CD4-positive, alpha-beta T cell treated with Interleukin-21 for 1 hour (primary cell): ENCODE results near the gene VTCN1.
A peak's percentile ranks its signal among the peaks of the same experiment; 100 is the strongest.

Source experiments
- DNase-seq: peaks from one replicate; pipeline ENCODE4 v3.0.0-alpha.2; 2020

Gene VTCN1

DNA sequence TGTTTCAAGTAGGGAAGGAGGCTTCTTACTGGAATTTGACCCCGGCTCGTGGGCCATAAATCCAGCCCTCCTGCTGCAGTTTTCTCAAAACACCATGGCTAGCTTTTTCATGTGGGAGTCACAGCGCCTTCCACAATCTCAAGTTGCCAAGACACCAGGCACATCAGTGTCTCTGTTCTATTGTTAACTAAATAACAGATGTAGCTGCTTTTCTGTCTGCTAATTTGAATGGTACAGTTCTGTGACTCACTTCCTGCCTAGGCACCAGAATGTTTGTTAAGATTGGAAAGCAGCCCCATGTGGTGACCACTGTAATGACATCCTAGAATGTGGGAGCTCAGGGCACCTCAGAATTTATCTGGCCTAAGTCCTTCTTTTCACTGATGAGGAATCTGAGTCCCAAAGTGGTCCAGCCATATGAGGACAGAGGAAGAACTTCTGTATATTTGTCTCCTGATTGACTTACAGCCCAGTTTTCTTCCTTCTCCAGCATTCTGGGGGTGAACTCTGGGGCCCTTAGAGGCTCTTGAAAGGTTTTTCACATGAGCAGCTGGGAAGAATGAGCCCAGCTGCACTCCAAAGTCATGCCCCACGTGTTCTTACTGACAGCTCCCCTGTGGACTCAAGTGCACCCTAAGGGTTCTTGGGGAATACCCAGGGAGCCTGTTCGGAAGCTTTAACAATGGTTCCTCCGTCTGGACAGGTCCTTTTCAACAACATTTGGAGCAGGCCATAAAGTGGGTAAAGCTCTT lies 116.7 kb downstream of the VTCN1 start:
- DNase-seq, result peak; percentile 30
